ENCODE measurements around the gene SUN1. TPM values are rescaled to one million over a fixed set of nuclear protein-coding genes. Genes with fewer than 3 reads are reported as not detected.
A peak's percentile ranks its signal among the peaks of the same experiment; 100 is the strongest.

SUN1 gene
- total RNA-seq, 3 donors from 2014 or later (not counting 1 experiment from before 2014, with no cell fraction given), result 40.2 to 63.5 (median 48.0) TPM

DNA sequence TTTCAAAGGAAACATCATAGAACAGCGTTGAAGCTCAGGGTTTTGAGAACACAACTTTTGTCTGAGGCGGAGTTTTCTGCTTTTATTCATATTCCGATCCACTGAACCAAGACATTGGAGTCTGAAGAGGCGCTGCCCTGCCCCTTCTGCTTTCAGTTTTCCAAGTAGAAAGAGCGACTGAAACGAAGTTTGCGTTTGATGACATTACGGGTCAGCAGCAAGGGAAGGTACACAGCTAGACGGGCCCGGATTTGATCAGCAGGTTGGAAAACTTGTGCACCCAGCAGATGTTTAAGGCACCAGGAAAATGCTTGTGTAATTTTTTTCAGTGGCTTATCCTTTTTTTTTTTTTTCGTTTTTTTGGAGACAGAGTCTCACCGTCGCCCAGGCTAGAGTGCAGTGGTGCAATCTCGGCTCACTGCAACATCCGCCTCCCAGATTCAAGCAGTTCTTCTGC lies 720 bp downstream of the SUN1 start:
- peaks cover 30% of the 10 kb centered on the region for H3K4me1 ChIP-seq (ENCODE audit: control insufficient read depth, insufficient read depth, low read length)
- WGBS (ENCODE audit: insufficient coverage), result 96% methylated on average over 15 of the region's 15 CpGs
- Mint-ChIP-seq H3K9me3 (no peaks in the 10 kb centered on the region), H3K4me3 (peak overlapping the region; percentile 76), H3K4me1 (peaks cover 35 to 42% of the 10 kb centered on the region in 2 donors), H3K27me3 (ENCODE audit: low read depth in 2 of 2) (no peaks in the 10 kb centered on the region), H3K36me3 (no peaks in the 10 kb centered on the region), H3K27ac (peak overlapping the region; percentile 69 to 77)
- no peaks in the 10 kb centered on the region for H3K27me3 ChIP-seq (ENCODE audit: control insufficient read depth, insufficient read depth, low read length)
- intact Hi-C loops (cut with micrococcal nuclease), result no loop called here
- H3K4me3 ChIP-seq (ENCODE audit: low read length), result no peak overlapping the region
- TF ChIP-seq, protein P1, sequence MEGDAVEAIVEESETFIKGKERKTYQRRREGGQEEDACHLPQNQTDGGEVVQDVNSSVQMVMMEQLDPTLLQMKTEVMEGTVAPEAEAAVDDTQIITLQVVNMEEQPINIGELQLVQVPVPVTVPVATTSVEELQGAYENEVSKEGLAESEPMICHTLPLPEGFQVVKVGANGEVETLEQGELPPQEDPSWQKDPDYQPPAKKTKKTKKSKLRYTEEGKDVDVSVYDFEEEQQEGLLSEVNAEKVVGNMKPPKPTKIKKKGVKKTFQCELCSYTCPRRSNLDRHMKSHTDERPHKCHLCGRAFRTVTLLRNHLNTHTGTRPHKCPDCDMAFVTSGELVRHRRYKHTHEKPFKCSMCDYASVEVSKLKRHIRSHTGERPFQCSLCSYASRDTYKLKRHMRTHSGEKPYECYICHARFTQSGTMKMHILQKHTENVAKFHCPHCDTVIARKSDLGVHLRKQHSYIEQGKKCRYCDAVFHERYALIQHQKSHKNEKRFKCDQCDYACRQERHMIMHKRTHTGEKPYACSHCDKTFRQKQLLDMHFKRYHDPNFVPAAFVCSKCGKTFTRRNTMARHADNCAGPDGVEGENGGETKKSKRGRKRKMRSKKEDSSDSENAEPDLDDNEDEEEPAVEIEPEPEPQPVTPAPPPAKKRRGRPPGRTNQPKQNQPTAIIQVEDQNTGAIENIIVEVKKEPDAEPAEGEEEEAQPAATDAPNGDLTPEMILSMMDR (IDR thresholded peaks at IDR 0.05), result no peak
- ATAC-seq (no peak), DNase-seq (no peak)
- H3K27ac ChIP-seq (ENCODE audit: low read length), result peak overlapping the region; percentile 72
- H3K36me3 ChIP-seq (ENCODE audit: control insufficient read depth, insufficient read depth, low read length), result peaks cover 2% of the 10 kb centered on the region
- no peaks in the 10 kb centered on the region for H3K9me3 ChIP-seq (ENCODE audit: control insufficient read depth, insufficient read depth, low read length)

DNA sequence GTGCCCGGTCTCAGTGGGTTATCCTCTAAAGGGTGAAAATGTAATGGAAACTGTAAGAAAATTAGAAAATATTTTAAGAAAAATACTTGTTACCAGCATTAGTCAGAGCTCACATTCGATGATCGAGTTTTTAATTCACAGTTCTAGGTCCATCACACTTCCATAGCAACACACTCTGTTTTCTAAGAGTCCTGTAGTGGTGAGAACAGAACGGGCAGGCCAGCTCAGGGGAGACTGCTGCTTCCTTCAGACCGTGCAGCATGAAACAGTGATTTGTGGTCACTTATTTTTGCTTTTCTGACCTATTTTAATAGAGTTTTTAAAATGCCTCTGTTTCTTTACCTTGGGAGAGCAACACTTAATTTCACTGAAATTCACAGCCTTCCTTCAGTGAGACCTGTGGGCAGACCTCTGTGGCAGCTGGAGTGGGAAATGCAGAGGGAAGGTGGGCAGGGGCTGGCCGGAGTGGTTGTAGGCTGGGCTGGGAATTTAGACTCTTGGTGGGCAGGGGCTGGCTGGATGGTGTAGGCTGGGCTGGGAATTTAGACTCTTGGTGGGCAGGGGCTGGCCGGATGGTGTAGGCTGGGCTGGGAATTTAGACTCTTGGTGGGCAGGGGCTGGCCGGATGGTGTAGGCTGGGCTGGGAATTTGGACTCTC lies 1.5 kb downstream of the SUN1 start:
- no peak overlapping the region for H3K27ac ChIP-seq (ENCODE audit: low read length)
- intact Hi-C loops (cut with micrococcal nuclease), result no loop called here
- peaks cover 35 to 42% of the 10 kb centered on the region in 2 donors for H3K4me1 Mint-ChIP-seq
- H3K4me3 ChIP-seq (ENCODE audit: low read length), result no peak overlapping the region
- no peaks in the 10 kb centered on the region for H3K9me3 Mint-ChIP-seq
- ATAC-seq, result no peak
- no peaks in the 10 kb centered on the region for H3K27me3 Mint-ChIP-seq (ENCODE audit: low read depth in 2 of 2)
- no peaks in the 10 kb centered on the region for H3K27me3 ChIP-seq (ENCODE audit: control insufficient read depth, insufficient read depth, low read length)
- H3K36me3 Mint-ChIP-seq, result no peaks in the 10 kb centered on the region
- H3K9me3 ChIP-seq (ENCODE audit: control insufficient read depth, insufficient read depth, low read length), result no peaks in the 10 kb centered on the region
- peaks cover 30% of the 10 kb centered on the region for H3K4me1 ChIP-seq (ENCODE audit: control insufficient read depth, insufficient read depth, low read length)
- DNase-seq, result no peak
- TF ChIP-seq, protein P1 (IDR thresholded peaks at IDR 0.05), result no peak
- H3K27ac Mint-ChIP-seq, result peak overlapping the region in 1 of 2 donors; percentile 52
- H3K4me3 Mint-ChIP-seq, result no peak overlapping the region
- H3K36me3 ChIP-seq (ENCODE audit: control insufficient read depth, insufficient read depth, low read length), result peaks cover 2% of the 10 kb centered on the region
- WGBS (ENCODE audit: insufficient coverage), result 82% methylated on average over 8 of the region's 8 CpGs

- TF ChIP-seq, protein P1 (IDR thresholded peaks at IDR 0.05), result no peak
- WGBS (ENCODE audit: insufficient coverage), result 96% methylated on average over 12 of the region's 12 CpGs
- Histone ChIP-seq H3K36me3 (ENCODE audit: control insufficient read depth, insufficient read depth, low read length) (peaks cover 6% of the 10 kb centered on the region), H3K27me3 (ENCODE audit: control insufficient read depth, insufficient read depth, low read length) (no peaks in the 10 kb centered on the region), H3K9me3 (ENCODE audit: control insufficient read depth, insufficient read depth, low read length) (no peaks in the 10 kb centered on the region), H3K27ac (ENCODE audit: low read length) (no peak overlapping the region), H3K4me3 (ENCODE audit: low read length) (no peak overlapping the region), H3K4me1 (ENCODE audit: control insufficient read depth, insufficient read depth, low read length) (peaks cover 30% of the 10 kb centered on the region)
- no peaks in the 10 kb centered on the region for H3K36me3 Mint-ChIP-seq
- H3K9me3 Mint-ChIP-seq, result no peaks in the 10 kb centered on the region
- H3K27me3 Mint-ChIP-seq (ENCODE audit: low read depth in 2 of 2), result no peaks in the 10 kb centered on the region
- intact Hi-C loops (cut with micrococcal nuclease), result no loop called here
- no peak overlapping the region for H3K4me3 Mint-ChIP-seq
- no peak for DNase-seq
- peak overlapping the region in 1 of 2 donors; percentile 52 for H3K27ac Mint-ChIP-seq
- H3K4me1 Mint-ChIP-seq, result peaks cover 35 to 42% of the 10 kb centered on the region in 2 donors
- ATAC-seq, result no peak
Observed at GRCh38 chr7:834277-834676, 2.0 kb downstream of the SUN1 start.

- Histone ChIP-seq H3K36me3 (ENCODE audit: control insufficient read depth, insufficient read depth, low read length) (peaks cover 9% of the 10 kb centered on the region), H3K4me3 (ENCODE audit: low read length) (no peak overlapping the region), H3K27me3 (ENCODE audit: control insufficient read depth, insufficient read depth, low read length) (no peaks in the 10 kb centered on the region), H3K9me3 (ENCODE audit: control insufficient read depth, insufficient read depth, low read length) (no peaks in the 10 kb centered on the region), H3K4me1 (ENCODE audit: control insufficient read depth, insufficient read depth, low read length) (peaks cover 30% of the 10 kb centered on the region), H3K27ac (ENCODE audit: low read length) (no peak overlapping the region)
- peaks cover 35 to 42% of the 10 kb centered on the region in 2 donors for H3K4me1 Mint-ChIP-seq
- over 99% methylated on average over 11 of the region's 12 CpGs for WGBS (ENCODE audit: insufficient coverage)
- no peaks in the 10 kb centered on the region for H3K9me3 Mint-ChIP-seq
- H3K4me3 Mint-ChIP-seq, result no peak overlapping the region
- TF ChIP-seq, protein P1 (IDR thresholded peaks at IDR 0.05), result no peak
- intact Hi-C loops (cut with micrococcal nuclease), result no loop called here
- no peaks in the 10 kb centered on the region for H3K27me3 Mint-ChIP-seq (ENCODE audit: low read depth in 2 of 2)
- H3K36me3 Mint-ChIP-seq, result no peaks in the 10 kb centered on the region
- DNase-seq (no peak), ATAC-seq (no peak)
- no peak overlapping the region for H3K27ac Mint-ChIP-seq
Observed at GRCh38 chr7:835021-835420, 2.7 kb downstream of the SUN1 start.

Measured in natural killer cell (primary cell).